WI38 (cell line): ENCODE measurements around the gene PAMR1.

ENCODE experiments used
- H3K4me3 ChIP-seq: 2 replicates; pipeline ENCODE4 v1.5.1; 2011; ENCODE audit warnings: low read depth, mild to moderate bottlenecking, control low read depth, low read length
- TF ChIP-seq, protein P1 (sequence below): IDR thresholded peaks from 2 replicates; pipeline ENCODE4 v1.5.1; 2012; ENCODE audit warnings: low read depth, mild to moderate bottlenecking, control low read depth, low read length

The PAMR1 gene

DNA sequence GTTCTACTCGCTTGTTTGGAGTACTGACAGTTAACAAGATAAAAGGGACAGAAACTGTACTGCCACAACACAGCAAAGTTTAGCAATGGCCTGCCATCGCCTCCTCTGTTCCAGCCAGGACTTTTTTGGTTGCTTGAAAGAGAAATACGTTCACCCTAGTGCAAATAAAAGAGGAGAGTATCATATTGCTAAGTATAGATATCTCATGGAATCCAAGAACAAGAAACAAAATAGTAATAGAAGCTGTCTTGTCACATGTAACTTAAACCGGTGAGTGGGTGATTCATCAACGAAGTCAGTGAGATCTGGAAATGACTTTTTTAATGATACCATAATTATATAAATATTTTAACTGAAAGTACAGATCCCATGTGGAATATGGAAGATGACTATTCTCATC lies 141.5 kb downstream of the PAMR1 start:
- H3K4me3 ChIP-seq: no peak overlapping the region
- TF ChIP-seq, protein P1, sequence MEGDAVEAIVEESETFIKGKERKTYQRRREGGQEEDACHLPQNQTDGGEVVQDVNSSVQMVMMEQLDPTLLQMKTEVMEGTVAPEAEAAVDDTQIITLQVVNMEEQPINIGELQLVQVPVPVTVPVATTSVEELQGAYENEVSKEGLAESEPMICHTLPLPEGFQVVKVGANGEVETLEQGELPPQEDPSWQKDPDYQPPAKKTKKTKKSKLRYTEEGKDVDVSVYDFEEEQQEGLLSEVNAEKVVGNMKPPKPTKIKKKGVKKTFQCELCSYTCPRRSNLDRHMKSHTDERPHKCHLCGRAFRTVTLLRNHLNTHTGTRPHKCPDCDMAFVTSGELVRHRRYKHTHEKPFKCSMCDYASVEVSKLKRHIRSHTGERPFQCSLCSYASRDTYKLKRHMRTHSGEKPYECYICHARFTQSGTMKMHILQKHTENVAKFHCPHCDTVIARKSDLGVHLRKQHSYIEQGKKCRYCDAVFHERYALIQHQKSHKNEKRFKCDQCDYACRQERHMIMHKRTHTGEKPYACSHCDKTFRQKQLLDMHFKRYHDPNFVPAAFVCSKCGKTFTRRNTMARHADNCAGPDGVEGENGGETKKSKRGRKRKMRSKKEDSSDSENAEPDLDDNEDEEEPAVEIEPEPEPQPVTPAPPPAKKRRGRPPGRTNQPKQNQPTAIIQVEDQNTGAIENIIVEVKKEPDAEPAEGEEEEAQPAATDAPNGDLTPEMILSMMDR: no peak
